22Rv1 (cell line): ENCODE measurements around the gene TMEM181.

Experiments
- CTCF ChIP-seq: fragments of 450-650 bp; IDR thresholded peaks from 2 replicates; pipeline ENCODE4 v1.5.1; 2017; ENCODE audit warnings: mild to moderate bottlenecking
- ZFX ChIP-seq: fragments of 450-650 bp; IDR thresholded peaks from 2 replicates; pipeline ENCODE4 v1.6.1; 2017; ENCODE audit warnings: antibody characterized with exemption, borderline replicate concordance

GRCh38 chr6:158633127-158633526 is 73.2 kb downstream of the TMEM181 start:
- TF ChIP-seq CTCF (no peak), ZFX (no peak)
